Measurements from ENCODE around the gene TMEM131L.
"Not testable (repeated sequence)": the region's sequence is repeated elsewhere in the genome, so short reads cannot be mapped to it uniquely, and the experiment has no call there.

TMEM131L gene, protein sequence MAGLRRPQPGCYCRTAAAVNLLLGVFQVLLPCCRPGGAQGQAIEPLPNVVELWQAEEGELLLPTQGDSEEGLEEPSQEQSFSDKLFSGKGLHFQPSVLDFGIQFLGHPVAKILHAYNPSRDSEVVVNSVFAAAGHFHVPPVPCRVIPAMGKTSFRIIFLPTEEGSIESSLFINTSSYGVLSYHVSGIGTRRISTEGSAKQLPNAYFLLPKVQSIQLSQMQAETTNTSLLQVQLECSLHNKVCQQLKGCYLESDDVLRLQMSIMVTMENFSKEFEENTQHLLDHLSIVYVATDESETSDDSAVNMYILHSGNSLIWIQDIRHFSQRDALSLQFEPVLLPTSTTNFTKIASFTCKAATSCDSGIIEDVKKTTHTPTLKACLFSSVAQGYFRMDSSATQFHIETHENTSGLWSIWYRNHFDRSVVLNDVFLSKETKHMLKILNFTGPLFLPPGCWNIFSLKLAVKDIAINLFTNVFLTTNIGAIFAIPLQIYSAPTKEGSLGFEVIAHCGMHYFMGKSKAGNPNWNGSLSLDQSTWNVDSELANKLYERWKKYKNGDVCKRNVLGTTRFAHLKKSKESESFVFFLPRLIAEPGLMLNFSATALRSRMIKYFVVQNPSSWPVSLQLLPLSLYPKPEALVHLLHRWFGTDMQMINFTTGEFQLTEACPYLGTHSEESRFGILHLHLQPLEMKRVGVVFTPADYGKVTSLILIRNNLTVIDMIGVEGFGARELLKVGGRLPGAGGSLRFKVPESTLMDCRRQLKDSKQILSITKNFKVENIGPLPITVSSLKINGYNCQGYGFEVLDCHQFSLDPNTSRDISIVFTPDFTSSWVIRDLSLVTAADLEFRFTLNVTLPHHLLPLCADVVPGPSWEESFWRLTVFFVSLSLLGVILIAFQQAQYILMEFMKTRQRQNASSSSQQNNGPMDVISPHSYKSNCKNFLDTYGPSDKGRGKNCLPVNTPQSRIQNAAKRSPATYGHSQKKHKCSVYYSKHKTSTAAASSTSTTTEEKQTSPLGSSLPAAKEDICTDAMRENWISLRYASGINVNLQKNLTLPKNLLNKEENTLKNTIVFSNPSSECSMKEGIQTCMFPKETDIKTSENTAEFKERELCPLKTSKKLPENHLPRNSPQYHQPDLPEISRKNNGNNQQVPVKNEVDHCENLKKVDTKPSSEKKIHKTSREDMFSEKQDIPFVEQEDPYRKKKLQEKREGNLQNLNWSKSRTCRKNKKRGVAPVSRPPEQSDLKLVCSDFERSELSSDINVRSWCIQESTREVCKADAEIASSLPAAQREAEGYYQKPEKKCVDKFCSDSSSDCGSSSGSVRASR (N-terminal part only)

DNA sequence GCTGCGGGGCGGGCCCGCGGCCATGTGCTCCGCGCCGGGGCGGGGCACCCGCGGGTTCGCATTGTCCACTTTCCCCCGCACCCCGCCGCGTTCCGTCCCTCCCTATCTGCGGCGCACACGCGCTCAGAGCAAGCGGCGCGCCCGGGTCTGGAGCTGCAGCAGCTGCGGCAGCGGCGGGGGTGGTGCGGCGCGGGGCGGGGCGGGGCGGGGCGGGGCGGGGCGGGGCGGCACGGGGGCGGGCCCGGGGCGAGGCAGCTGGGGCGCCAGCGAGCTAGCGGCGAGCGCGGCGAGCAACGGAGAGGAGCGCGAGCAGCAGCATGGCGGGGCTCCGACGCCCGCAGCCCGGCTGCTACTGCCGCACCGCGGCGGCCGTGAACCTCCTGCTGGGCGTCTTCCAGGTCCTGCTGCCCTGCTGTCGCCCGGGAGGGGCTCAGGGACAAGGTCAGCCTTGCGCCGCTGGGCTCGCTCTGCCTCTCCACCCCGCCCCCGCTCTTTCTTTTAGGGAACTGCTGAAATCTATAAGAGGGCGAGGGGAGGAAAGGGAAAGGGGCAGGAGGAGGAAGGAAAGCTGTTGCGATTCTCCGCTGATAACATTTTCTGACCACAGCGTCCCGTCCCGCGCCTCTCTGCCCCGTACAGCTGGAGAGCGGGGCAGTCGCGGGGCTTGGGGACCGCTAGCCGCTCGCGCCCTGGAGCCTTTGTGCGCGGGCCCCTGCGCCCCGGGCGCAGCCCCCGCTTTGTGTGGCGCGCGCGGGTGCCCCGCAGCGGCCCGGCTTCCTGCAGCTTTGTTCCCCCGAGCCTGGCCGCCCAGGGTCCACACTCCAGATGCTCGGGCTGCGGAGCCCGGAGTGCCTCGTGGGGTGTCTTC, at the start of gene TMEM131L:
TSS of gene TMEM131L (plus strand) at position 280 of the 868 bp plus-strand sequence. CDS start at position 318, 38 bp downstream.
- peak; percentile 45 for DNase-seq (ENCODE audit: low read depth)

DNA sequence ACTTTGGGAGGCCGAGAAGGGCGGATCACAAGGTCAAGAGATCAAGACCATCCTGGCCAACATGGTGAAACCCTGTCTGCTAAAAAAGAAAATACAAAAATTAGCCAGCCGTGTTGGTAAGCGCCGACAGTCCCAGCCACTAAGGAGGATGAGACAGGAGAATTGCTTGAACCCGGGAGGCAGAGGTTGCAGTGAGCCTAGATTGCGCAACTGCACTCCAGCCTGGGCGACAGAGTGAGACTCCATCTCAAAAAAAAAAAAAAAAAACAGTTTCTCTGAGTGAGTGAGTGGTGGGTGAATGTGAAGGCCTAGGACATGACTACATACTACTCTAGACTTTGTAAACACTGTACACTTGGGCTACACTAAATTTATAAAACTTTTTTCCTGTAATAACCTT, 49.7 kb upstream of the TMEM131L start:
- not testable (repeated sequence) for DNase-seq (ENCODE audit: low read depth)

DNA sequence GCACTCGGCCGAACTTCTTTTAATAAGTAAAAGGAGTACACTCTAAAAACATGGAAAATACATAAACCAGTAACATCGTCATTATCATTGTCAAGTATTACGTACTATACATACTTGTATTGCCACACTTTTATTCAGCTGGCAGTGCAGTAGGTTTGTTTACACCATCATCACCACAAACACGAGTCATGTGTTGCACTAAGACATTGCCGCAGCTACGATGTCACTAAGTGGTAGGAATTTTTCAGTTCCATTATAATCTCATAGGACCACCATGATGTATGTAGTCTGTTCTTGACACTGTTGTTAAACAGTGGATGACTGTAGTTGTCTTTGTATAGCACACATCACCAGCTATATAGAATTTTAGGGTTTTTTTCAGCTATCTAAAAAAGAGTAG, 48.0 kb upstream of the TMEM131L start:
- DNase-seq (ENCODE audit: low read depth) = no peak

DNA sequence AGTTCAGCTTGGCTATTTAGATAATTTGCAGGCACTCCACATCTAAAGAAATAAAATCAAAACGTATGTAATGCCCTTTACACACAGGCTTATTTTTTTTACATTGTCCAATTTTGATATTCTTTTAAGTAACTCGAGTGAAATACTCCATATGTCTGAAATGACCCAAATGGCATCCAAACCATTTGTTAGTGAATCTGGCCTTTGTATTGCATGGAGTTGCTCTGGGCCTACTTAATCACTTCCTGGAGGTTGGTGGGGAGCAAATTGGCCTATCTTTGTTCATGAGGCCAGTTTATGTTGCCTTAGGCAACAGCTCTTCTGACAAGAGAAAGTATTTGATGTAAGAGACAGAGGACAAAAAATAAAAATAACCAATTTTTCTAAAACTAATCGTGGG, 47.6 kb upstream of the TMEM131L start:
- DNase-seq (ENCODE audit: low read depth) = no peak

DNA sequence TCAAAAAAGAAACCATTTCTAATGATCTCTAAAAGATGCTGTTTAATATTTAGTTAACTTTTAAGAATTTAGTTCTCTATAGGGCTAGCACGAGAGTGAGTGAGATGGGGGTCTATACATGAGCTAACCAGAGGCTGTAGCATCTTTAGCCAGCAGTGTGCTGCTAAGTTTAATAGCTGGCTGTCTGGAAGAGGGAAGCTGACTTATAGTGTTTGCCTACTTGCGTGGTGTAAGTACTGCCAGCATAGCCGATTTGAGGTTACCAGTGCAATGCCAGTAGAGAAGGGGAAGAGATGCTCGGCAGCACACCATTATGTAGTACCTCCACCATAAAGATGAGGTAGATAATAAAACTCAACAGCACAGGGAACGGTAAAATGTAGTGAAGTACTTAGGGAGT, 47.1 kb upstream of the TMEM131L start:
- DNase-seq (ENCODE audit: low read depth) = no peak

DNA sequence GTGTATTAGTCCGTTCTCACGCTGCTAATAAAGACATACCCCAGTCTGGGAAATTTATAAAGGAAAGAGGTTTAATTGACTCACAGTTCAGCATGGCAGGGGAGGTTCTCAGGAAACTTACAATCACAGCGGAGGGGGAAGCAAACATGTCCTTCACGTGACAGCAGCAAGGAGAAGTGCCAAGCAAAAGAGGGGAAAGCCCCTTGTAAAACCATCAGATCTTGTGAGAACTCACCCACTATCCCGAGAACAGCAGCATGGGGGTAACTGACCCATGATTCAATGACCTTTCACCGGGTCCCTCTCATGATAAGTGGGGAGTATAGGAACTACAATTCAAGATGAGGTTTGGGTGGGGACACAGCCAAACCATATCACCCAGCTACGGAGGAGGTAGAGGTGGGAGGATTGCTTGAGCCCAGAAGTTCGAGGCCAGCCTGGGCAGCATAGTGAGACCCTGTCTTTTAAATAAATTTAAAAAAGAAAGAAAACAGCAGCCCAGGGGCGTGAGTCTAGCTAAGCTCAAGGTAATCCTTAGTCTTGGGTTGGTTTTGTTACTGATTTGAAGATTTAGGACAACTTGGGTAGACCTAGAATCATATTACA, 46.4 kb upstream of the TMEM131L start:
- DNase-seq (ENCODE audit: low read depth) = no peak

DNA sequence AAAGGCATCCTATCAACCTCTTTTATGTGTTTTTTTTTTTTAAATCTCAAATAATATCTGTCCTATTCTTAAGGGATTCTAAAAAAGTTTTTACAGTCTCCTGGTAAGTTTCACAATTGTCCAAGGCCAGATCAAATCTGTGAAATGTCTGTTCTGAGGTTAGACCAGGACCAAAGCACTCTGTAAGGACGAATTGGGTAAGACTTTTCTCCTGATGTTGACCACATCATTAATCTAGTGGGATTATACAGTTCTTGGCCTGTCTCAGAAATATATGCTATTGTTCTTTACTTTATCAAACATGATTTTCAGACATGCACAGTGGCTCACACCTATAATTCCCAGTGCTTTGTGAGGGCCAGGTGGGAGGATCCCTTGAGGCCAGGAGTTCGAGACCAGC, 45.8 kb upstream of the TMEM131L start:
- no peak for DNase-seq (ENCODE audit: low read depth)

DNA sequence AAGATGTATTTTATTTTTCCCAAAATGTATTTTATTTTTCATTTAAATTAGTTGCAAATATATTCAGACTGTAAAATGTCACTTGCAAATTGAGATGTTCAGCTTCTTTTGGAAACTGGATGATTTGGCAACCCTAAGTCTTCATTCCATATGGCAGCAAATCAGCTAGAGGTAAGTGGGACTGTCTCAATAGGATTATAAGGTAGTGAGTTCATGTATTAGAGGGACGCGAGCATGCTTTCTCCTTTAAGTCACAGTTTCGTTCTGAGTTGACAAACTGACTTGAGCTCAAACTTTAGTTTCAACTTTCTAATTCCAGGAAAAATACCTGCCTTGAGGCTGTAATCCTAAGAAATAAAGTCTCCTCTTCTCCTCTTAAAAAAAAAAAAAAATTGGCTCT, 44.2 kb upstream of the TMEM131L start:
- no peak for DNase-seq (ENCODE audit: low read depth)

DNA sequence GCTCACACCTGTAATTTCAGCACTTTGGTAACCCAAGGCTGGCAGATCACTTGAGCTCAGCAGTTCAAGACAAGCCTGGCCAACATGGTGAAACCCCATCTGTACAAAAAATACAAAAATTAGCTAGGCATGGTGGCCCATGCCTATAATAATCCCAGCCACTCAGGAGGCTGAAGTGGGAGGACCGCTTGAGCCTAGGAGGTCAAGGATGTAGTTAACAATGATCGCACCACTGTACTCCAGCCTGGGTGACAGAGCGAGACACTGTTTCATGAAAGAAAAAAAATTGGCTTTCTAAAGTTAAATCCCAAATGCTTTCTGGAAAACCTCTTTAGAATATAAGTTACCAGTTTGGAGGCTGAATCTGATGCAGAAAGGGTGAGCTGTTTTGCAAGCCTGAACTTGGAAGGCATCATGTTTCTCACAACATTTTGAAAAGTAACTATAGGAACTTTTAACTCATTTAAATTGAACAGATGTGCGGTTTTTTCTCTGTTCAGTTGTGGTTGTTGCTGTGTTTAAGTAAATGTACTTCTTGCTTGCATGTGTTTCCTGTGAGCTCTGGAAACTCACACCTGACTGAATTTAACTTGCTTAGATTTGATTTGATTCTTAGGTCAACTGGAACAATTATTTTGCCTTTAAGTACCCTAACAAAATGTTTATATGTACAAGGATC, 39.8 kb upstream of the TMEM131L start:
- DNase-seq (ENCODE audit: low read depth) = no peak

DNA sequence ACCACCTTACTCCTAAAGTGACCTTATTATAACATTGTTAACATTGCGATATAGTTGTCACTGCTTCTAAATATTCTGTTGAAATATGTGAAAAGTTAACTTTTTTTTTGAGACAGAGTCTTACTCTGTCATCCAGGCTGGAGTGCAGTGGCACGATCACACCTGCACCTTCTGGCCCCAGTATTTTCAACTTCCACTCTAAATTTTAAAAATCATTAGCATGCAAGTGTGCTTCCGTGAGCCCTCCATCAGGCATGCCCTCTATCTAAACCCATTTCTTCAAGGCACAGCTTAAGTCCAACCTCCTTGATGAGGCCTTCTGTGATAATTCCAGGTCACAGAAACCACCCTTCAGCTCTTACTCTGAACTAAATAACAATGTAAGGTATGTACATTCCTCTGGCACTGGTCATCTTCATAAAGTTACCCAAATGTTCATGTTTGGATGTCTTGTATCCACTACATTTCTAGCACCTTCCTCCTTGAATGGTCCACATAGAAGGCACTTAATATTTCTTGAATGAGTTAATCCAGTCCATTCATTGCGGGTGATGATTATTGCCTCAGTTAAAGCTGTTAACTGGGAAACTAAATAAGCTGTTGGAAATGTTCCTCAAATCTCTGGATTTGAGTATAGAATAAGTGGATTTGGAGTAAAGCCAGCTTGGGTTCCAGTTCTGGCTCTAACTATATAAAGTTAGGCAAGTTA, 38.6 kb upstream of the TMEM131L start:
- peak; percentile 64 for DNase-seq (ENCODE audit: low read depth)

DNA sequence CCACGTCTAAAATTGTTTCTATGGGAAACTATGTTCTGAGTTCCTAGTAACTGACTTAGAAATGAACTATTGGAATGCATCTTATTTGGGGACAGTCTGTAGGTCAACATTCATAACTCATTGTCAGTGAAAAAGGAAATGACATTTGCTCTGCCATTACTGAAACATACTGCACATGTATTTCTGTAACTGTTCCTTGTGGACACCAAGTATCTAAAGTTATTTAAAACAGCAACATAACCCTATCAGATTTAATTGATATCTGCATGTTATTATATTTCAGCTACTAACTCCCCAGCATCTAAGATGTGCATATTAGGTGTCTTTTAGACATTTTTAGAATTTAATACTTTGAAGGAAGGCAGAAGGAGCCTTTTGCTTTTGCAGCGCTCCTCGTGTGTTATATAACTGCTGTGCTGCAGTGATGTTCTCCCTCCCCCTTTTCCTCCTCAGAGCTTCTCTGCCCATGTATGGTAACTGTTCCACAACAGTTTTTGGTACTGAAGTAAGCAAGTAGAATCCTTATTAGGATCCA, 37.2 kb upstream of the TMEM131L start:
- no peak for DNase-seq (ENCODE audit: low read depth)

DNA sequence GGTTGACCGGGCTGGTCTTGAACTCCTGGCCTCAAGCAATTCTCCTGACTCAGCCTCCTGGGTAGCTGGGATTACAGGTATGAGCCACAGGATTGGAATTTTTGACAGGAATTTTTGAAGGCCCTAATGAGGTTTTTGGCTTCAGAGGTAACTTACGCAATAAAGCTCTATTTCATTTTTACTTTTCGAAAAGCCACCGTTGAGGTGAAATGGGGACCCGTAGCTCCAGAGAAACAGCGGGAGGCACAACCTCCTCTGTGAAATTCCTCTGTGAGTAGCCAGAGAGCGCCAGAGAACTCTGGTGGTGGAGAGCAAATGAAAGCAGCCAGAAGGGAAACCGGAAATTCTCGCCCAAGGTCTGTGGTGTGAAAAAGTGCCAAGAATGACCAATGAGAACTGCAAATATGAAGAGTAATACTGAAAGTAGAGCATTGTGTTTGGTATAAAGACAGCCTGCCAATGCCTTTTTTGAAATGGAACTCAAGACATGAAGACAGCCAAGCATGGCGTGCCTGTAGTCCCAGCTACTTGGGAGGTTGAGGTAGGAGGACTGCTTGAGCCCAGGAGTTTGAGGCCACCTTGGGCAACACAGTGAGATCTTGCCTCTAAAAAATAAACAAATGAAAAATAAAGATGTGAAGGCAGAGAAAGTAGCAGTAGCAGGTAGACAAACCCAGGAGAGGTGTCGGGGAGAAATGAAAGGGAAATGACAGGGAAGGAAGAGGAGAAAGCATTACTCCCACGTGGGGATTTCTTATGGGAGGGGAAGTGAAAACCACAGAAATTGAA, 33.0 kb upstream of the TMEM131L start:
- peak; percentile 89 for DNase-seq (ENCODE audit: low read depth)

DNA sequence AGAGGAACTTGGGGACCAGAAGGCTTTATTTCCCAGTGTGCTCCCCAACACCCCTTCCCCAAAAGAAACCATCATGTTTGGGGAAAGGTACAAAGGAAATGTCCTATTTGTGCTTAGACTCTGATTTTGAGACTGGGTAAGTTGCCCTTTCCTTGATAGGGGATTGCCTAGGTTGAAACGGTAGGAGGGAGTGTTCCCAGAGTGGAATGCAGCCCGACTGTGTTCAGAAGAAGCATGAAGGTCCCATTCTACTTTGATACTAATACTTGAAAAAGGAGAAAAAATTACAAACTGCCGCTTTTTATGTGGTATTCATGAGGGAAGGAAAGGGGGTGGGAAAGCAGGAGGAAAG, 32.4 kb upstream of the TMEM131L start:
- no peak for DNase-seq (ENCODE audit: low read depth)

DNA sequence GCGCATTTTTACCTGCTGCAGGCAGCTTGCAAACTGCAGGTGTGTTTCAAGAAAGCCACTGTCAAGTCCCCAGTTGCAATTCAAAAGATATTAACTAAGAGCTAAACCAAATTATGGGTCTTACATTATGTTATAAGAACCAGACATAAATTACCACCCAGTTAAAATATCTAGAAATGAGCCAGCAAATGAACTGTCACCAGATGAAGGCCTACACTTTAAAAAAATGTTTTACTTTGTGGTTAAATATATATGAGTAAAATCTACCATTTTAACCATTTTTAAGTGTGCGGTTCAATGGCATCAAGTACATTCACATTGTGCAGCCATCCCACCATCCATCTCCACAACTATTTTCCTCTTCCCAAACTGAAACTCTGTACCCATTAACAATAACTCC, 32.0 kb upstream of the TMEM131L start:
- no peak for DNase-seq (ENCODE audit: low read depth)

DNA sequence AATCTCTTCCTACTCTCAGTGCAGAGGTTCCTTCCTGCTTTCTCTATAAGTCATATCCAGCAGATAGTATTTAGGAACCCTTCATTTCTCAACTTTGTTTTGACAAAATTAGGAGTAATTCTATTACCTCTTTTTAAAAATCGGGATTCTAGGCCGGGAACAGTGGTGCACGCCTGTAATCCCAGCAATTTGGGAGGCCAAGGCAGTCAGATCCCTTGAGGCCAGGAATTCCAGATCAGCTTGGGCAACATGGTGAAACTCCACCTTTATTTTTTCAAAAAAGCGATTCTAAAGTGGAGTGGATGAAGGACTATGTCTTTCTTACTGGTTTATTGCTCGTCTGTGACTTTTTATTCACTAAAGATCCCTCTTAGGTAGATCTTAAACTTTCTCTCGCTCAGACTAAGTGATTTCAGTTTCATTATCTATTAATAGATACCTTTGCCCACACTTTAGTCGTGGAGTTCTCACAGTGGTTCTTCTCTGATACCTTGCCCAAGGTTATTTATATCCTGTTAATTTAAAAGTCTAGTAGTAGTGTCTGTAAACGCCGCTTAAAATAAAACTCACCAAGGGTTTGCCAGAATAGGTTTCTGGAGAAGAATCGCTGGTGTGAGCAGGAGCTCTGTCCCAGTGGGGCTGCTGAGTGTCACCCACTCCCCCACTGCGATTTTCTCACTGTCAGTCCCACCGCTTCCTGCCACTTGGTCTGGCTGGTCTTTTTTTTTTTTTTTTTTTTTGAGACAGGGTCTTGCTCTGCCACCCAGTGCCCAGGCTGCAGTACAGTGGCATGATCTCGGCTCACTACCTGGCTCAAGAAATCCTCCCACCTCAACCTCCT, 27.0 kb upstream of the TMEM131L start:
- DNase-seq (ENCODE audit: low read depth) = no peak

DNA sequence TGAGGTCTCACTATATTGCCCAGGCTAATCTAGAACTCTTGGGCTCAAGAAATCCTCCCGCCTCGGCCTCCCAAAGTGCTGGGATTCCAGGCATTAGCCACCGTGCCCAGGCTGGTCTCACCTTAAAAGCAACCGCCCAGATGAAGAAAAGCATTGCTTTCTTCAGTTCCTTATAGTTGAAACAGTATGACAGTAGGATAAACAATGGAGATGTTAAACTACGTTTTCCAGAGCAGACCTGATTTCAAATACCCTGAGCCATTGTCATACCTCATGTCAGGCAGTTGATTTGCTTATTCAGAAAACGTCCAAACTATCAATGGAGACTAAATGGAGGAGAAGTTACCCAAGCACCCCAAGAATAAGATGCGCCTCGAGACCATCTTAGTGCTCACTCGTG, 26.3 kb upstream of the TMEM131L start:
- DNase-seq (ENCODE audit: low read depth) = no peak

DNA sequence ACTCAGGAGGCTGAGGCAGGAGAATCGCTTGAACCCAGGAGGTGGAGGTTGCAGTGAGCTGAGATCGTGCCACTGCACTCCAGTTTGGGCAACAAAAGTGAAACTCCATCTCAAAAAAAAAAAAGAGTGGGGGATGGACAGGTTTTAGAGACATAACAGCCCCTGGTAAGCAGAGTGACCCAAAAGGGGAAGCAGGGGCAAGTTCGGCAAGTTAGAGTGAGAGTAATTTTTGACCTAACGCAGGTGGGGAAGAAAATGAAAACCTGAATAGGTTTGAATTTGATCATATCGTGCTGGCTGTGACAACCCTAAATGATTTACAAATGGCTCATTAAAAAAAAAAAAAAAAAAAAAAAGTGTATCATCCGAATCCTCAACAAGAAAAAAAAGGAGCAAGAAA, 25.7 kb upstream of the TMEM131L start:
- no peak for DNase-seq (ENCODE audit: low read depth)
